GM19035 (cell line): ENCODE data around the gene PCED1B.

Experiments used
- ATAC-seq: cut with Tn5 transposase; IDR thresholded peaks from one replicate; pipeline ENCODE4 v1.9.1; 2021; ENCODE audit not compliant: unreplicated experiment

Gene PCED1B

GRCh38 chr12:47088021-47088944 lies 8.9 kb downstream of the PCED1B start:
- ATAC-seq = no peak

GRCh38 chr12:47091009-47091408 lies 11.6 kb downstream of the PCED1B start:
- ATAC-seq = no peak

GRCh38 chr12:47094804-47095203 lies 15.4 kb downstream of the PCED1B start:
- no peak for ATAC-seq

- ATAC-seq = no peak
These were observed 16.2 kb downstream of the PCED1B start for GRCh38 chr12:47095446-47096236.

- no peak for ATAC-seq
These were observed 18.0 kb downstream of the PCED1B start for GRCh38 chr12:47097276-47097896.

- no peak for ATAC-seq
These were observed 18.7 kb downstream of the PCED1B start for GRCh38 chr12:47098099-47098498.

GRCh38 chr12:47099610-47100009 lies 20.2 kb downstream of the PCED1B start:
- ATAC-seq = no peak

- no peak for ATAC-seq
These were observed 20.7 kb downstream of the PCED1B start for GRCh38 chr12:47100160-47100559.

GRCh38 chr12:47102406-47102805 lies 23.0 kb downstream of the PCED1B start:
- ATAC-seq = no peak

GRCh38 chr12:47102845-47103651 lies 23.6 kb downstream of the PCED1B start:
- ATAC-seq = no peak

GRCh38 chr12:47105914-47106674 lies 26.7 kb downstream of the PCED1B start:
- ATAC-seq = no peak

GRCh38 chr12:47107446-47107845 lies 28.0 kb downstream of the PCED1B start:
- no peak for ATAC-seq

GRCh38 chr12:47107926-47108325 lies 28.5 kb downstream of the PCED1B start:
- no peak for ATAC-seq

GRCh38 chr12:47110011-47110541 lies 30.7 kb downstream of the PCED1B start:
- ATAC-seq = no peak

- ATAC-seq = no peak
These were observed 31.4 kb downstream of the PCED1B start for GRCh38 chr12:47110718-47111391.

- no peak for ATAC-seq
These were observed 32.0 kb downstream of the PCED1B start for GRCh38 chr12:47111392-47111778.

- ATAC-seq = no peak
These were observed 32.4 kb downstream of the PCED1B start for GRCh38 chr12:47111854-47112253.

- no peak for ATAC-seq
These were observed 33.3 kb downstream of the PCED1B start for GRCh38 chr12:47112679-47113078.

GRCh38 chr12:47114481-47114892 lies 35.1 kb downstream of the PCED1B start:
- ATAC-seq = no peak
